Thyroid gland (tissue), 4 donors: ENCODE measurements around the gene ASIP. TPM values are rescaled to one million over a fixed set of nuclear protein-coding genes. Genes with fewer than 3 reads are reported as not detected.

ENCODE experiments used
- DNase-seq, 2 donors: peaks; one replicate each; pipeline ENCODE4 v3.0.0-alpha.2; 2019
- H3K27ac ChIP-seq, 3 donors: fragments of 200-600 bp; sonication (generic); 1 replicate in 2 of 3; 2 replicates in 1 of 3; pipeline ENCODE4 v1.5.1; 2016 to 2019; ENCODE audit warnings: mild to moderate bottlenecking in 1 of 3, moderate library complexity in 1 of 3
- H3K27me3 ChIP-seq: fragments of 200-600 bp; sonication (generic); one replicate; pipeline ENCODE4 v1.5.1; 2019
- H3K36me3 ChIP-seq, 2 donors: fragments of 200-600 bp; sonication (generic); one replicate each; pipeline ENCODE4 v1.5.1; 2016 to 2019
- H3K4me1 ChIP-seq, 2 donors: fragments of 200-600 bp; sonication (generic); one replicate each; pipeline ENCODE4 v1.5.1; 2017 to 2019
- H3K4me3 ChIP-seq, 3 donors: fragments of 200-600 bp; sonication (generic); replicated peaks in 1 of 3; 1 replicate in 2 of 3; 2 replicates in 1 of 3; pipeline ENCODE4 v1.5.1; 2016; ENCODE audit warnings: mild to moderate bottlenecking in 1 of 3
- H3K9me3 ChIP-seq: fragments of 200-600 bp; sonication (generic); one replicate; pipeline ENCODE4 v1.5.1; 2017
- POLR2A ChIP-seq, 2 donors: fragments of 450-650 bp; IDR thresholded peaks; one replicate each; pipeline ENCODE4 v1.6.1; 2017; ENCODE audit warnings: antibody characterized with exemption in 2 of 2, mild to moderate bottlenecking in 2 of 2, moderate library complexity in 1 of 2
- WGBS, 2 donors: methylation state at CpG; one replicate each; pipeline ENCODE4 v1.1.5; 2017; 5-methylcytosine and 5-hydroxymethylcytosine counted together
- intact Hi-C: fragments of 100-400 bp; cut with DNase I; formaldehyde crosslinking; loops from one replicate; pipeline ENCODE4 v1.15.1; 2023
- total RNA-seq, 4 donors: library from RNA; depleted of rRNA; stranded (reverse); fragments of >200 nt; gene quantifications; one replicate each; pipeline ENCODE4 v1.2.3, GENCODE V29; 2016
- TF ChIP-seq, protein P1 (sequence below), 6 experiments: fragments of 200-600 bp in 3 of 6; fragments of 450-650 bp in 3 of 6; sonication (generic) in 3 of 6; IDR thresholded peaks; one replicate each; pipeline ENCODE4 v1.5.1; 2016 to 2019; ENCODE audit warnings: antibody characterized with exemption in 6 of 6, mild to moderate bottlenecking in 2 of 6, inconsistent platforms in 1 of 6, moderate library complexity in 1 of 6

Gene ASIP
- total RNA-seq, 4 donors from 2014 or later: not detected

DNA sequence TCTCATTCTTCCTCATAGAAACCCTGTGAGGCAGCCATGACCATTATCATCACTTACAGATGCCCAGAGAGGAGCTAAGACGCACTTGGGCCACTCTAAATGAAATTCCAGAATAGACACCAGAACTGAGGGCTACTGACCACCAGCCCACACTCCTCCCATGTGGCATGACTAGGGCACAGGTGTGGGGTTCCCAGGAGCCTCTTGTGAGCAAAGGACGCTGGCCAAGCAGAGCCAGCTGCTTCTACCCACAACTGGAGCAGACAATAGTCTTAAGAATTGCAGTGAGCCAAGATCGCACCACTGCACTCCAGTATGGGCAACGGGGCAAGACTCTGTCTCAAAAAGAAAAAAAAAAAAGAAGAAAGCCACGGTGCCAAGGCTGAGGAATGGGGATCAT lies 51.9 kb downstream of the ASIP start:
- H3K9me3 ChIP-seq: no peaks in the 10 kb centered on the region
- intact Hi-C loops: no loop called here
- H3K27me3 ChIP-seq: no peaks in the 10 kb centered on the region
- TF ChIP-seq POLR2A (IDR thresholded peaks at IDR 0.05): no peak
- TF ChIP-seq, protein P1, sequence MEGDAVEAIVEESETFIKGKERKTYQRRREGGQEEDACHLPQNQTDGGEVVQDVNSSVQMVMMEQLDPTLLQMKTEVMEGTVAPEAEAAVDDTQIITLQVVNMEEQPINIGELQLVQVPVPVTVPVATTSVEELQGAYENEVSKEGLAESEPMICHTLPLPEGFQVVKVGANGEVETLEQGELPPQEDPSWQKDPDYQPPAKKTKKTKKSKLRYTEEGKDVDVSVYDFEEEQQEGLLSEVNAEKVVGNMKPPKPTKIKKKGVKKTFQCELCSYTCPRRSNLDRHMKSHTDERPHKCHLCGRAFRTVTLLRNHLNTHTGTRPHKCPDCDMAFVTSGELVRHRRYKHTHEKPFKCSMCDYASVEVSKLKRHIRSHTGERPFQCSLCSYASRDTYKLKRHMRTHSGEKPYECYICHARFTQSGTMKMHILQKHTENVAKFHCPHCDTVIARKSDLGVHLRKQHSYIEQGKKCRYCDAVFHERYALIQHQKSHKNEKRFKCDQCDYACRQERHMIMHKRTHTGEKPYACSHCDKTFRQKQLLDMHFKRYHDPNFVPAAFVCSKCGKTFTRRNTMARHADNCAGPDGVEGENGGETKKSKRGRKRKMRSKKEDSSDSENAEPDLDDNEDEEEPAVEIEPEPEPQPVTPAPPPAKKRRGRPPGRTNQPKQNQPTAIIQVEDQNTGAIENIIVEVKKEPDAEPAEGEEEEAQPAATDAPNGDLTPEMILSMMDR (IDR thresholded peaks at IDR 0.05): no peak
- no peaks in the 10 kb centered on the region for H3K4me1 ChIP-seq
- no peak overlapping the region for H3K4me3 ChIP-seq
- peaks cover 22 to 33% of the 10 kb centered on the region in 2 donors for H3K36me3 ChIP-seq
- DNase-seq: no peak
- WGBS, 2 donors: 75 to 93% methylated on average over 5 of the region's 5 CpGs
- H3K27ac ChIP-seq: no peak overlapping the region

DNA sequence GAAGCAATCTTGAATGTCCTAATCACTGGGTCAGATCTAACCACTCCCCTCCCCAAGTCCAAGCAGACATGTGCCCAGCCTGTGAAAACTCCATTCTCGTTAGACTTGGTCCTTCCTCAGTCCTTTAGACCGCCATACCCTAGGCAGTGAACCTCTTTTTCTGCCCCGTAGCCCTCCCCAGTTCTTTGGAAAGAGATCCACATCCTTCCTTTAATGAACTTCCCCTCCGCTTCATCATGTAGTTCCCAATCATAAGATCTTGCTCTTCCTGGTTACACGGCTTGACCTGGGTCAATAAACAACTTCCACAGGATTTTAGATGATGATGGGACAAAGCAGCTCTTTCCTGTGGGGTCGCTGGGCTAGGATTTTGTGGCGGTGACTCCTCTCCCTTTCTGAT lies 52.4 kb downstream of the ASIP start:
- Histone ChIP-seq H3K9me3 (no peaks in the 10 kb centered on the region), H3K4me1 (no peaks in the 10 kb centered on the region), H3K27ac (no peak overlapping the region), H3K27me3 (no peaks in the 10 kb centered on the region), H3K36me3 (peaks cover 18 to 33% of the 10 kb centered on the region in 2 donors), H3K4me3 (no peak overlapping the region)
- WGBS, 2 donors: 84% methylated on average over 7 of the region's 7 CpGs
- intact Hi-C loops: no loop called here
- DNase-seq: no peak
- TF ChIP-seq, protein P1 (IDR thresholded peaks at IDR 0.05): no peak
- TF ChIP-seq POLR2A (IDR thresholded peaks at IDR 0.05): no peak

DNA sequence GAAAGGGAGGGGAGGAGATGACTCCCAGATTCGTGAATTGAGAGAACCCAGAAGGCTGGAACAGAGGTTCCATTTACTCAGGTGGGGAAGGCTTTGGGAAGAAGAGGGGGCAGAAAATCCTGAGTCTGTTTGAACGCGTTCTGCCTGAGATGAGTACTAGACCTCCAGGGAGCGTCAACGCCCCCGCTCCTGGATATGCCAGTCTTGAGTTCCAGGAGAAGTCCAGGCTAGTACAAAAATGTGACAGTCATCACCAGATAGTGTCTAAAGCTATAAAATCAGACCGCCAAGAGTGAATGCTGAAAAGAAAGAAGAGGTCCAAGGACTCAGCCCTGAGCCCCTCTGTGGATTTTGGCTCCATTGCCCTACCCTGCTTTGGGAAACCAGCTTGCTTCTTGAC lies 53.3 kb downstream of the ASIP start:
- peaks cover 18 to 32% of the 10 kb centered on the region in 2 donors for H3K36me3 ChIP-seq
- peaks cover 0 to 4% of the 10 kb centered on the region in 2 donors for H3K4me1 ChIP-seq
- 88 to 94% methylated on average over 7 of the region's 7 CpGs for WGBS, 2 donors
- no peak overlapping the region for H3K27ac ChIP-seq
- no peak overlapping the region for H3K4me3 ChIP-seq
- H3K9me3 ChIP-seq: no peaks in the 10 kb centered on the region
- TF ChIP-seq, protein P1 (IDR thresholded peaks at IDR 0.05): no peak
- TF ChIP-seq POLR2A (IDR thresholded peaks at IDR 0.05): no peak
- intact Hi-C loops: no loop called here
- DNase-seq: no peak
- no peaks in the 10 kb centered on the region for H3K27me3 ChIP-seq

DNA sequence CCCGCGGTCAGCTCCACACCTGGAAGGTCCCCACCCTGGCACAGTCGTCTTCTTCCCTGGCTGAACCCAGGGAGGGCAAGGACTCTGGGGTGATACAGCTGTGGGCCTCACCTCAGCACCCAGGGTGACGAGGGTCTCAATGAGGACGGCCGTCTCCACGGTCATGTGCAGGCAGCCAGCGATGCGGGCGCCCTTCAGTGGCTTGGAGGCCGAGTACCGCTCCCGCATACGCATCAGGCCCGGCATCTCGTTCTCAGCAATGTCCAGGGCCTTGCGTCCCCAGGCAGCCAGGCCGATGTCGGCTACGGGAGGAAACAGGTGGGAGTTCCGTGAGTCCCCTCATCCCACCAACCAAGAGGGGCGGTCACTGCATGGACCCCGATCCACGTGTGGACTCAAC lies 54.1 kb downstream of the ASIP start:
- Histone ChIP-seq H3K4me1 (peaks cover 0 to 8% of the 10 kb centered on the region in 2 donors), H3K27me3 (no peaks in the 10 kb centered on the region), H3K4me3 (no peak overlapping the region), H3K9me3 (no peaks in the 10 kb centered on the region), H3K36me3 (peaks cover 15 to 25% of the 10 kb centered on the region in 2 donors), H3K27ac (no peak overlapping the region)
- DNase-seq: no peak
- TF ChIP-seq POLR2A (IDR thresholded peaks at IDR 0.05): no peak
- TF ChIP-seq, protein P1 (IDR thresholded peaks at IDR 0.05): no peak
- 93 to 94% methylated on average over 24 of the region's 24 CpGs for WGBS, 2 donors
- intact Hi-C loops: no loop called here

DNA sequence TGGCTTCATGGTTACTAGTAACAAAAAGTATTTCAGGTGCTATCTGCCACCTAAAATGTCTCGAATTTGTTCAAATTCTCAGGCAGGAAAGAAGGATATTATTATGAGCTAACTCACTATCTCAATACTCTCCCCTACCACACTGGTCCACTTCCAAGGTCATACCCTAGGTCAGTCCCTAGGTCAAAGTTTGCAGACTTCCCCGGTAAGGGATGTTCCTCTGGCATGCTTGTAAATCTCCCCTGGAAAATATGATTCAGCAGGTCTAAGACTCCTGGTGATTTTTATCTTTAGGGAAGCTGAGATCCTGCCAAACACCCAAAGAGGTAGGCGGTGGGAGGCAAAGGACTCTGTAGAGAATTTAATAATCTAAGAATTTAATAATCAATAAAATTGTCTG lies 55.2 kb downstream of the ASIP start:
- no peak overlapping the region for H3K4me3 ChIP-seq
- H3K4me1 ChIP-seq: peaks cover 12 to 20% of the 10 kb centered on the region in 2 donors
- intact Hi-C loops: no loop called here
- H3K36me3 ChIP-seq: peaks cover 5 to 13% of the 10 kb centered on the region in 2 donors
- no peaks in the 10 kb centered on the region for H3K9me3 ChIP-seq
- no peak overlapping the region for H3K27ac ChIP-seq
- TF ChIP-seq, protein P1 (IDR thresholded peaks at IDR 0.05): no peak
- TF ChIP-seq POLR2A (IDR thresholded peaks at IDR 0.05): no peak
- WGBS, 2 donors: 92 to 95% methylated on average over 3 of the region's 3 CpGs
- no peaks in the 10 kb centered on the region for H3K27me3 ChIP-seq
- no peak for DNase-seq
